OCI-LY7 (cell line): Measurements from ENCODE around the gene ZNF136. TPM values are rescaled to one million over a fixed set of nuclear protein-coding genes. Genes with fewer than 3 reads are reported as not detected.
A peak's percentile ranks its signal among the peaks of the same experiment; 100 is the strongest.

Experiments
- BruUV-seq: library from RNA; stranded (reverse); fragments of 400-500 nt; replicated peaks from 2 replicates; lab custom pipeline; 2021; lab: Mats Ljungman, UMichigan
- CTCF ChIA-PET: fragments of 300-600 bp; sonication (Branson Sonifier 250); formaldehyde crosslinking; loops from one replicate; lab custom pipeline; 2022; ENCODE audit warnings: antibody characterized with exemption; ENCODE audit not compliant: unreplicated experiment; lab: Charles Lee
- POLR2A ChIA-PET: fragments of 300-600 bp; sonication (Branson Sonifier 250); formaldehyde crosslinking; loops from one replicate; lab custom pipeline; 2022; ENCODE audit warnings: antibody characterized with exemption; lab: Charles Lee
- DNase-seq: peaks from one replicate; pipeline ENCODE4 v3.0.0-alpha.2; 2015; ENCODE audit warnings: low spot score
- H2AFZ ChIP-seq: fragments of 200-600 bp; sonication (generic), shearing (Covaris generic); 2 replicates; pipeline ENCODE4 v1.6.1; 2014; ENCODE audit warnings: mild to moderate bottlenecking, antibody characterized with exemption, low read length, moderate library complexity
- H3K27ac ChIP-seq: fragments of 200-600 bp; sonication (generic); 2 replicates; pipeline ENCODE4 v1.5.1; 2014; ENCODE audit warnings: mixed run types, low read depth, mild to moderate bottlenecking, moderate library complexity, low read length, inconsistent platforms; ENCODE audit not compliant: poor library complexity, severe bottlenecking
- H3K36me3 ChIP-seq: fragments of 200-600 bp; sonication (generic); 2 replicates; pipeline ENCODE4 v1.6.1; 2014; ENCODE audit warnings: mild to moderate bottlenecking, antibody characterized with exemption, low read length, moderate library complexity, mixed read lengths; ENCODE audit not compliant: insufficient read depth
- H3K4me1 ChIP-seq: fragments of 200-600 bp; sonication (generic); 2 replicates; pipeline ENCODE4 v1.5.1; 2014; ENCODE audit warnings: mild to moderate bottlenecking, low read length; ENCODE audit not compliant: insufficient read depth, poor library complexity, severe bottlenecking
- H3K4me2 ChIP-seq: fragments of 200-600 bp; sonication (generic); 2 replicates; pipeline ENCODE4 v1.6.1; 2014; ENCODE audit warnings: mild to moderate bottlenecking, low read length
- H3K4me3 ChIP-seq: fragments of 200-600 bp; sonication (generic); 2 replicates; pipeline ENCODE4 v1.5.1; 2014; ENCODE audit warnings: mild to moderate bottlenecking, low read depth, low read length; ENCODE audit not compliant: poor library complexity, severe bottlenecking
- H3K79me2 ChIP-seq: fragments of 200-600 bp; sonication (generic); 2 replicates; pipeline ENCODE4 v1.6.1; 2016; ENCODE audit warnings: low read depth, mild to moderate bottlenecking, low read length, moderate library complexity, mixed read lengths; ENCODE audit not compliant: insufficient read depth
- H3K9me2 ChIP-seq: fragments of 200-600 bp; sonication (generic); 2 replicates; pipeline ENCODE4 v1.6.1; 2016; ENCODE audit warnings: mild to moderate bottlenecking, low read length, mixed read lengths; ENCODE audit not compliant: insufficient read depth
- H3K9me3 ChIP-seq: fragments of 200-600 bp; sonication (generic); 2 replicates; pipeline ENCODE4 v1.6.1; 2014; ENCODE audit warnings: mild to moderate bottlenecking, mixed run types, low read length, mixed read lengths
- H4K20me1 ChIP-seq: fragments of 200-600 bp; sonication (generic); 2 replicates; pipeline ENCODE4 v1.6.1; 2014; ENCODE audit warnings: mild to moderate bottlenecking, antibody characterized with exemption, low read length, moderate library complexity, mixed read lengths; ENCODE audit not compliant: insufficient read depth
- EZH2phosphoT487 ChIP-seq: fragments of 200-600 bp; sonication (generic); IDR thresholded peaks from 2 replicates; pipeline ENCODE4 v1.6.1; 2018; ENCODE audit warnings: low read depth, borderline replicate concordance, mild to moderate bottlenecking, mixed run types, antibody characterized with exemption, low read length, moderate library complexity, mixed read lengths
- intact Hi-C: fragments of 100-400 bp; cut with micrococcal nuclease; formaldehyde crosslinking; loops from one replicate; pipeline ENCODE4 v1.10.0; 2022; ENCODE audit not compliant: unreplicated experiment
- total RNA-seq, 2 experiments: library from RNA; depleted of rRNA in 1 of 2; stranded (reverse); fragments of >200 nt in 1 of 2; shearing (Covaris generic) in 1 of 2; gene quantifications; 2 replicates each; pipeline ENCODE4 v1.2.3, GENCODE V29; 2014 to 2022
- TF ChIP-seq, protein P1 (sequence below): fragments of 200-600 bp; sonication (generic); conservative IDR thresholded peaks from 2 replicates; pipeline ENCODE4 v1.5.1; 2014; ENCODE audit warnings: mild to moderate bottlenecking, antibody characterized with exemption, low read length, moderate library complexity, mixed read lengths

ZNF136 gene
- total RNA-seq, 2 experiments from 2014 or later = 12.5 to 12.7 TPM

DNA sequence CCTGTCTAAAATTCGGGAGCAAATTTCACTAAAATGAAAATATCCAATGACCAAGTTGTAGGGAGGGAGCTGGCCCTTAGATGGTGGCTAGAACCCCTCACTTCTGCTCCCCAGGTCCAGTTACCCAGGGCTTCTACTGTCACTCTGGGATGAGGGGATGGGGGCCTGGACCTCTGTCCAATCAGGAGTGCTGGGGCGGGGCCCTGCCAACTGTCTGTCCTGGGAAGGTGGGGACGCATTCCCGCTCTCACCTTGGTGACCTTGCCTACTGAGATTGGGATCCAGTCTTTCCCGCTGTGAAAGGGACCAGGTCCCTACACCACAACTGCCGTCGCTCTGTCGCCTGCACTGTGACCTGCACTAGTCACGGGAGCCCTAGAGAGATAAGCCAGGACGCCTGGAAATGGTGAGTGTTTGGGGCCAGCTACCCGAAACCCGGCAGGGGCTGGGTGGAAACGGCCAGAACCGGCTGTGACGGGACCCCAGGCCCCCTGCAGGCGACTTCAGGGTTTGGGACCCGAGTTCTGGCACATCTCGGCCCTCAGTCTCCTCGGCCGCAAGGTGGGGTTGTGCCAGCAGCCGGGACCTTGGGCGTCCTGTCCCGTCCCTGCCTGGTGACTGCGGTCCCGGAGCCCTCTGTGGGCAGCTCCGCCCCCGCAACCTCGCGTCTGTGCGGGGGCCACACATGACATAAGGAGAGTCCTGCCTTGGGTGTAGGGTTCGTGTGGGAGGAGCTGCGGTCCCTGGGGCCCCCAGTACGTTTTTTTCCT is 45.5 kb upstream of the ZNF136 start:
- no peaks in the 10 kb centered on the region for H3K36me3 ChIP-seq
- H3K27ac ChIP-seq = no peak overlapping the region
- ChIA-PET POLR2A (no interaction called here), CTCF (no interaction called here)
- no peak overlapping the region for H3K4me2 ChIP-seq
- intact Hi-C loops = no loop called here
- no peaks in the 10 kb centered on the region for H3K9me3 ChIP-seq
- H3K4me3 ChIP-seq = no peak overlapping the region
- H3K9me2 ChIP-seq = no peaks in the 10 kb centered on the region
- DNase-seq = no peak
- H3K79me2 ChIP-seq = no peaks in the 10 kb centered on the region
- TF ChIP-seq, protein P1, sequence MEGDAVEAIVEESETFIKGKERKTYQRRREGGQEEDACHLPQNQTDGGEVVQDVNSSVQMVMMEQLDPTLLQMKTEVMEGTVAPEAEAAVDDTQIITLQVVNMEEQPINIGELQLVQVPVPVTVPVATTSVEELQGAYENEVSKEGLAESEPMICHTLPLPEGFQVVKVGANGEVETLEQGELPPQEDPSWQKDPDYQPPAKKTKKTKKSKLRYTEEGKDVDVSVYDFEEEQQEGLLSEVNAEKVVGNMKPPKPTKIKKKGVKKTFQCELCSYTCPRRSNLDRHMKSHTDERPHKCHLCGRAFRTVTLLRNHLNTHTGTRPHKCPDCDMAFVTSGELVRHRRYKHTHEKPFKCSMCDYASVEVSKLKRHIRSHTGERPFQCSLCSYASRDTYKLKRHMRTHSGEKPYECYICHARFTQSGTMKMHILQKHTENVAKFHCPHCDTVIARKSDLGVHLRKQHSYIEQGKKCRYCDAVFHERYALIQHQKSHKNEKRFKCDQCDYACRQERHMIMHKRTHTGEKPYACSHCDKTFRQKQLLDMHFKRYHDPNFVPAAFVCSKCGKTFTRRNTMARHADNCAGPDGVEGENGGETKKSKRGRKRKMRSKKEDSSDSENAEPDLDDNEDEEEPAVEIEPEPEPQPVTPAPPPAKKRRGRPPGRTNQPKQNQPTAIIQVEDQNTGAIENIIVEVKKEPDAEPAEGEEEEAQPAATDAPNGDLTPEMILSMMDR = no peak
- TF ChIP-seq EZH2phosphoT487 = no peak
- no TSS peak for BruUV-seq
- no peaks in the 10 kb centered on the region for H3K4me1 ChIP-seq
- H2AFZ ChIP-seq = no peak overlapping the region
- no peaks in the 10 kb centered on the region for H4K20me1 ChIP-seq

DNA sequence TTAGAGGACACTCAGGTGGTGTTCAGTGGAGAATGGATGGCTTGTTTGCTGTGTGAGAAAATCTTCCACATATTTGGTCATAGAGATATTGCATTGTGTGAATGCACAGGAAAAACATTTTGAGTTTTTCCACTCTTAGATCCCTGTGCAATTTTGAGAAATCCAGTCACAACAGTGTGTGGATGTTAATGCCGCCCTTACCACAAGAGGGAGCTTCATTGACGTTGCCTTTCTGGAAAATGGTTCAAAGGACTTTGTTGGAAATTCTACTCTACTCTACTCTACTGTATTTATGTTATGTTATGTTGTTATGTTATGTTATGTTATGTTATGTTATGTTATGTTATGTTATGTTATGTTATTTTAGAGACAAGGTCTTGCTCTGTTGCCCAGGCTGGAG is 36.2 kb upstream of the ZNF136 start:
- Histone ChIP-seq H2AFZ (no peak overlapping the region), H3K79me2 (no peaks in the 10 kb centered on the region), H3K4me2 (no peak overlapping the region), H3K4me1 (no peaks in the 10 kb centered on the region), H3K9me2 (no peaks in the 10 kb centered on the region), H3K4me3 (no peak overlapping the region), H3K27ac (no peak overlapping the region), H3K9me3 (no peaks in the 10 kb centered on the region), H4K20me1 (no peaks in the 10 kb centered on the region), H3K36me3 (0 out of 2 replicates have a peak, but pooled peaks cover 5% of the 10 kb centered on the region)
- intact Hi-C loops = no loop called here
- CTCF ChIA-PET = no interaction called here
- no TSS peak for BruUV-seq
- TF ChIP-seq, protein P1 = peak; percentile 83
- no peak for TF ChIP-seq EZH2phosphoT487
- peak; percentile 41 for DNase-seq
- POLR2A ChIA-PET = no interaction called here

DNA sequence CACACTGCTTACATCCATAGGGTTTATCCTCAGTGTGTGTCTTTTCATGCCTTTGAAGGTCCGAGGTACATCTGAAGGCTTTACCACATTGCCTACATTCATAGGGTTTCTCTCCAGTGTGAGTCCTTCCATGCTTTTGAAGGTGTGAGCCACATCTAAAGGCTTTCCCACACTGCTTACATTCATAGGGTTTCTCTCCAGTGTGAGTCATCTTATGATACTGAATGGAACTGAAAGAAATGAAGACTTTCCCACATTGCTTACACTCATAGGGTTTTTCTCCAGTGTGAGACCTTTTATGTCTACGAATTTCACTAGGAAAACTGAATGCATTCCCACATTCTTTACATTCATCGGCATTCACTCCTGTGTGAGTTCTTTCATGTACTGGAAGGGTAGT is 29.8 kb upstream of the ZNF136 start:
- ChIA-PET CTCF (no interaction called here), POLR2A (no interaction called here)
- no TSS peak for BruUV-seq

More for the DNA sequence above, 29.8 kb upstream of the ZNF136 start:
- H3K36me3 ChIP-seq = peaks cover 49% of the 10 kb centered on the region
- H3K9me2 ChIP-seq = no peaks in the 10 kb centered on the region
- no peaks in the 10 kb centered on the region for H3K79me2 ChIP-seq
- H3K4me2 ChIP-seq = no peak overlapping the region
- no peak overlapping the region for H3K27ac ChIP-seq
- peaks cover 8% of the 10 kb centered on the region for H3K4me1 ChIP-seq
- no peak overlapping the region for H2AFZ ChIP-seq
- no peaks in the 10 kb centered on the region for H4K20me1 ChIP-seq
- no peak for TF ChIP-seq EZH2phosphoT487
- TF ChIP-seq, protein P1 = no peak
- DNase-seq = no peak
- no peak overlapping the region for H3K4me3 ChIP-seq
- intact Hi-C loops = no loop called here
- H3K9me3 ChIP-seq = no peaks in the 10 kb centered on the region
